SK-N-MC (cell line): ENCODE measurements around the gene MTMR3.

Source experiments
- EZH2 ChIP-seq: fragments of 200-600 bp; sonication (generic); IDR thresholded peaks from one replicate; pipeline ENCODE4 v1.6.1; 2017; ENCODE audit warnings: antibody characterized with exemption
- POLR2AphosphoS5 ChIP-seq: IDR thresholded peaks from 2 replicates; pipeline ENCODE4 v1.6.1; 2012; ENCODE audit warnings: mild to moderate bottlenecking, low read depth, low read length, borderline replicate concordance

GRCh38 chr22:30009478-30009877 lies 126.5 kb downstream of the MTMR3 start:
- no peak for TF ChIP-seq EZH2
- TF ChIP-seq POLR2AphosphoS5, result no peak
